NCI-H82 treated with DMSO at 0.1 percent for 48 hours (cell line): ENCODE results near the gene MYO16.

Experiments used
- DNase-seq: peaks from one replicate; lab custom pipeline; 2025; ENCODE audit not compliant: unreplicated experiment; lab: John Stamatoyannopoulos, UW

MYO16 gene

DNA sequence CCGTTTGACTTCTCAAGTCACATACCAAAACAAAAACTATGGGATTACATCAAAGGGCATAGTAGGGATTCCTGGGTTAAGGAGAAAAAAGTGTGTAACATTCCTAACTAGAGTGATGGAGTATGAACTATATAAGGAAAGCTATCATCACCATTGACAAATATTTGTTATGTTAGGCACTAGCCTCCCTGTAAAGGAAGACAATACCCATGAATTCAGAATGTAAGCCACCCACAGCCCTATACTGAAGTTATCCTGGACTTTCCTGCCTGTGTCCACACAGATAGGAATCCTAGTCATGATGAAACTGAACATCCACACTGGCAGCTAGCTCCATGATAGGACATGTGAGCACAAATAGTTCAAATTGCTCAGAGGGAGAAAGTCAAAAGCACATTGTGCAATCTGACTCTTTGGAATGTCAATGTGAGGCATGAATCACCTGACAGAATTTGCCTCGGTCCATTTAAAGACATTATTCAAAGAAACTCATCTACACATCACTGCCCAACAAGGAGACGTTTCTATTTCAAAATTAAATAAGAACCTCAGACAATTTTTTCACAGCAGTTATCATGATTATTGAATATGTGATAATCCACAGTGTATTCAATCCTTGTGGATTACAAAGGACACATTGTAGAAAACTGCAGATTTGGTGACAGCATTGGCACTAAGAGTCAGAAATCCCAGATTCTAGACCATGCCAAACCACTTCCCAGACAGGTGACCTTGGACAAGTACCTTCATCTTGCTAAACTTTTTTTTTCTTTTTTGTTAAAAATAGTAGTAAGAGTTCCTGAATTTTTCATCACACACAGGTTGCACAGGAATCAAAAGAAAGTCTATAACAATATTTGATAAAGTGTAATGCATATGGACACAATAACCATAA, 627.7 kb downstream of the MYO16 start:
- no peak for DNase-seq
